Gastroesophageal sphincter (tissue), 4 donors: ENCODE data around the gene LIAS. TPM values are rescaled to one million over a fixed set of nuclear protein-coding genes. Genes with fewer than 3 reads are reported as not detected.

Experiments used
- ATAC-seq: fragments of 150-250 bp; one replicate; pipeline ENCODE4 v1.9.1; 2016; ENCODE audit warnings: mild to moderate bottlenecking, moderate library complexity
- H3K27ac ChIP-seq, 4 donors: fragments of 200-600 bp; sonication (generic) in 3 of 4; 1 replicate in 3 of 4; 2 replicates in 1 of 4; pipeline ENCODE4 v1.5.1; 2016 to 2019
- H3K27me3 ChIP-seq: fragments of 200-600 bp; sonication (generic); one replicate; pipeline ENCODE4 v1.5.1; 2019
- H3K36me3 ChIP-seq, 2 donors: fragments of 200-600 bp; sonication (generic); one replicate each; pipeline ENCODE4 v1.5.1; 2019; ENCODE audit warnings: control low read depth in 1 of 2
- H3K4me1 ChIP-seq, 3 donors: fragments of 200-600 bp; sonication (generic); 1 replicate in 2 of 3; 2 replicates in 1 of 3; pipeline ENCODE4 v1.5.1; 2016 to 2019; ENCODE audit warnings: control low read depth in 2 of 3
- H3K4me3 ChIP-seq, 2 donors: fragments of 200-600 bp; sonication (generic); one replicate each; pipeline ENCODE4 v1.5.1; 2019; ENCODE audit warnings: mild to moderate bottlenecking in 1 of 2, moderate library complexity in 1 of 2
- H3K9me3 ChIP-seq, 3 donors: fragments of 200-600 bp; sonication (generic); one replicate each; pipeline ENCODE4 v1.5.1; 2017 to 2019; ENCODE audit warnings: control low read depth in 2 of 3
- CTCF ChIP-seq, 4 experiments: fragments of 200-600 bp in 2 of 4; fragments of 450-650 bp in 2 of 4; sonication (generic) in 1 of 4; IDR thresholded peaks; one replicate each; pipeline ENCODE4 v1.5.1; 2017 to 2019; ENCODE audit warnings: antibody characterized with exemption in 4 of 4, mild to moderate bottlenecking in 2 of 4, moderate library complexity in 2 of 4
- EP300 ChIP-seq: sonication (generic); formaldehyde crosslinking; IDR thresholded peaks from one replicate; pipeline ENCODE4 v1.6.1; 2017; ENCODE audit warnings: antibody characterized with exemption, mild to moderate bottlenecking
- POLR2A ChIP-seq, 2 donors: fragments of 450-650 bp; IDR thresholded peaks; one replicate each; pipeline ENCODE4 v1.6.1; 2017; ENCODE audit warnings: antibody characterized with exemption in 2 of 2, mild to moderate bottlenecking in 2 of 2, moderate library complexity in 1 of 2
- POLR2AphosphoS5 ChIP-seq: sonication (generic); formaldehyde crosslinking; IDR thresholded peaks from one replicate; pipeline ENCODE4 v1.6.1; 2017; ENCODE audit warnings: antibody characterized with exemption
- WGBS, 2 donors: methylation state at CpG; one replicate each; pipeline ENCODE4 v1.1.5; 2018; ENCODE audit warnings: low coverage in 1 of 2; 5-methylcytosine and 5-hydroxymethylcytosine counted together
- total RNA-seq, 4 donors: library from RNA; depleted of rRNA; stranded (reverse); fragments of >200 nt; gene quantifications; one replicate each; pipeline ENCODE4 v1.1.0, GENCODE V29; 2016

Gene LIAS
- total RNA-seq, 4 donors from 2014 or later, result 7.8 to 16.8 (median 9.9) TPM

- Histone ChIP-seq H3K4me3 (no peak overlapping the region), H3K27me3 (no peaks in the 10 kb centered on the region), H3K9me3 (no peaks in the 10 kb centered on the region), H3K36me3 (no peaks in the 10 kb centered on the region), H3K4me1 (no peaks in the 10 kb centered on the region), H3K27ac (no peak overlapping the region)
- WGBS, 2 donors, result 78 to 83% methylated on average over 2 to 10 of the region's 10 CpGs
- no peak for ATAC-seq
- no peak for TF ChIP-seq POLR2AphosphoS5
- TF ChIP-seq CTCF (IDR thresholded peaks at IDR 0.05), result no peak
- no peak for TF ChIP-seq POLR2A (IDR thresholded peaks at IDR 0.05)
- no peak for TF ChIP-seq EP300
These were observed 27.5 kb downstream of the LIAS start for GRCh38 chr4:39486221-39486804.

- WGBS, 2 donors, result 88 to 100% methylated on average over 2 of the region's 2 CpGs
- no peak for TF ChIP-seq EP300
- no peak for TF ChIP-seq CTCF (IDR thresholded peaks at IDR 0.05)
- TF ChIP-seq POLR2AphosphoS5, result no peak
- TF ChIP-seq POLR2A (IDR thresholded peaks at IDR 0.05), result no peak
- Histone ChIP-seq H3K27me3 (no peaks in the 10 kb centered on the region), H3K4me3 (no peak overlapping the region), H3K36me3 (no peaks in the 10 kb centered on the region), H3K4me1 (no peaks in the 10 kb centered on the region), H3K9me3 (no peaks in the 10 kb centered on the region), H3K27ac (no peak overlapping the region)
- no peak for ATAC-seq
These were observed 31.5 kb downstream of the LIAS start for GRCh38 chr4:39490322-39490721.

- Histone ChIP-seq H3K27ac (no peak overlapping the region), H3K4me3 (no peak overlapping the region), H3K9me3 (no peaks in the 10 kb centered on the region), H3K4me1 (peaks cover 0 to 9% (median 0%) of the 10 kb centered on the region in 3 donors), H3K36me3 (peaks cover 0 to 16% of the 10 kb centered on the region in 2 donors), H3K27me3 (no peaks in the 10 kb centered on the region)
- no peak for ATAC-seq
- 75 to 100% methylated on average over 1 of the region's 1 CpG for WGBS, 2 donors
- TF ChIP-seq EP300 (no peak), POLR2AphosphoS5 (no peak), CTCF (IDR thresholded peaks at IDR 0.05) (no peak), POLR2A (IDR thresholded peaks at IDR 0.05) (no peak)
These were observed 35.5 kb downstream of the LIAS start for GRCh38 chr4:39494354-39494753.

DNA sequence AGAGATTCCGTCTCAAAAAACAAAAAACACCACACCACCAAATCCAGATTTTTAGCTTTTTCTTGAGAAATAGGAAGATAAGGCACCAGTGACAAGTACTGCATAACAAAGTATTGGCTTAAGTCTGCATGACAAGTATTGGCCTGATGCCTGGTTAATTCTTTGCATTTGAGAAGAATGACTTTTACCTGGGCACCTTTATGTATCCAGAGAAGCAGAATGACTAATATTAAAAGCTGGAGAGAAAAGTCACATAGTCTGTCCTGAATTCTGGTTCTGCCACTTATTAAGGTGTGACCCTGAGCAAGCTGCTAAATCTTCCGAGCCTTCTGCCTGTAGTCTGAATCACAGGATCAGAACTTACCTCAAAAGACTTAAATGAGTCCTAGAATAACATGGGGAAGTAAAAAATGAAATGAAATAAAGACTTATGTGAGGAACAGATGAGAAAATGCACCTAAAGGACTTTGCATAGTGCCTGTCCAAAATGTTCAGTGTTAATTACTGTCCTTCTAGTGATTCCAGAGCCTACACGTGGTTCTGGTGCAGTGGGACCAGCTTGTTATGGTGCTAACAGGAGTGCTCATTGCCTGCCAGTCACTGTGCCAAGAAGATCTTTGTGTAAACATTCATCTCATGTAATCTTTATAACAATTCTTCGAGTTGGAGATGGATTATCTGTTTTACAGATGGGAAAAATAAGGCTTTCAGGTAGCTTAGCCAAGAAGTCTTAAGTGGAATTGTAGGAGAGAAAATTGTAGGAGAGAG, 36.8 kb downstream of the LIAS start:
- Histone ChIP-seq H3K27me3 (no peaks in the 10 kb centered on the region), H3K36me3 (peaks cover 0 to 28% of the 10 kb centered on the region in 2 donors), H3K9me3 (no peaks in the 10 kb centered on the region), H3K27ac (no peak overlapping the region), H3K4me1 (peaks cover 0 to 9% (median 0%) of the 10 kb centered on the region in 3 donors), H3K4me3 (no peak overlapping the region)
- WGBS, 2 donors, result 45 to 59% methylated on average over 4 of the region's 4 CpGs
- ATAC-seq, result no peak
- TF ChIP-seq CTCF (IDR thresholded peaks at IDR 0.05) (no peak), POLR2AphosphoS5 (no peak), POLR2A (IDR thresholded peaks at IDR 0.05) (no peak), EP300 (no peak)
